Adrenal gland (tissue), 5 donors: ENCODE measurements around the gene ADM2.

Source experiments
- POLR2A ChIP-seq, 2 donors: fragments of 450-650 bp; IDR thresholded peaks; one replicate each; pipeline ENCODE4 v1.6.1; 2017; ENCODE audit warnings: antibody characterized with exemption in 2 of 2, mild to moderate bottlenecking in 2 of 2, moderate library complexity in 1 of 2
- TF ChIP-seq, protein P1 (sequence below), 6 experiments: fragments of 450-650 bp in 4 of 6; fragments of 200-600 bp in 2 of 6; sonication (generic) in 1 of 6; IDR thresholded peaks; 1 replicate in 5 of 6; 2 replicates in 1 of 6; pipeline versions ENCODE4 v1.5.1 to v1.8.0; 2016 to 2021; ENCODE audit warnings: antibody characterized with exemption in 6 of 6, mild to moderate bottlenecking in 2 of 6, moderate library complexity in 1 of 6
- donor health status: DM: no; HTN: no; CAD: no.

DNA sequence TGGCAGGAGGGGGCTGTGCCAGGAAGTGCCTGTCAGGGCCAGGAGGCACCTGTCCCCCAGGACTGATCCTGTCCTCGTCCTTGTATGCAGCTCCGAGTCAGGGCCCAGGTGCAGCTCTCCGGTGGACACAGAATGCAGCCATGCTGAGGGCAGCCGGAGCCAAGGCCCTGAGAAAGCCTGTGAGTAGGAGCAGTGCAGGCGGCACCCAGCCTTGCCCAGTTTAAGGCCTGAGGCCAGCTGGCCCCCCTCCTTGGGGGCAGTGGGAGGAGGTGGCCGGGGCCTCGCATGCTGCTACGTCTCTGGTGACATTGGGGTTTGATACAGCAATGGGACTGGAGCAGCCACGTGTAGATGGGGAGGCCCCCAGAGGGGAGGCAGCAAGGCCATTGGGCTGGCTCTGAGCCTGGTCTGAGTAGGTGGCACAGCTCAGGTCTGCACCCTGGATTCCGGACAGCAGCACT, 41.4 kb upstream of the ADM2 start:
- TF ChIP-seq, protein P1, sequence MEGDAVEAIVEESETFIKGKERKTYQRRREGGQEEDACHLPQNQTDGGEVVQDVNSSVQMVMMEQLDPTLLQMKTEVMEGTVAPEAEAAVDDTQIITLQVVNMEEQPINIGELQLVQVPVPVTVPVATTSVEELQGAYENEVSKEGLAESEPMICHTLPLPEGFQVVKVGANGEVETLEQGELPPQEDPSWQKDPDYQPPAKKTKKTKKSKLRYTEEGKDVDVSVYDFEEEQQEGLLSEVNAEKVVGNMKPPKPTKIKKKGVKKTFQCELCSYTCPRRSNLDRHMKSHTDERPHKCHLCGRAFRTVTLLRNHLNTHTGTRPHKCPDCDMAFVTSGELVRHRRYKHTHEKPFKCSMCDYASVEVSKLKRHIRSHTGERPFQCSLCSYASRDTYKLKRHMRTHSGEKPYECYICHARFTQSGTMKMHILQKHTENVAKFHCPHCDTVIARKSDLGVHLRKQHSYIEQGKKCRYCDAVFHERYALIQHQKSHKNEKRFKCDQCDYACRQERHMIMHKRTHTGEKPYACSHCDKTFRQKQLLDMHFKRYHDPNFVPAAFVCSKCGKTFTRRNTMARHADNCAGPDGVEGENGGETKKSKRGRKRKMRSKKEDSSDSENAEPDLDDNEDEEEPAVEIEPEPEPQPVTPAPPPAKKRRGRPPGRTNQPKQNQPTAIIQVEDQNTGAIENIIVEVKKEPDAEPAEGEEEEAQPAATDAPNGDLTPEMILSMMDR (IDR thresholded peaks at IDR 0.05): no peak
- TF ChIP-seq POLR2A (IDR thresholded peaks at IDR 0.05): no peak
